B cell (primary cell): ENCODE data around the gene RHOU.

Experiments
- EZH2 ChIP-seq: IDR thresholded peaks from 2 replicates; pipeline ENCODE4 v1.6.1; 2012; ENCODE audit warnings: borderline replicate concordance, low read depth, mild to moderate bottlenecking, moderate library complexity, low read length; ENCODE audit not compliant: insufficient read depth, poor library complexity, severe bottlenecking
- TF ChIP-seq, protein P1 (sequence below): fragments of 200-600 bp; IDR thresholded peaks from one replicate; pipeline ENCODE4 v1.8.0; 2022; ENCODE audit warnings: antibody characterized with exemption, mild to moderate bottlenecking

- TF ChIP-seq, protein P1, sequence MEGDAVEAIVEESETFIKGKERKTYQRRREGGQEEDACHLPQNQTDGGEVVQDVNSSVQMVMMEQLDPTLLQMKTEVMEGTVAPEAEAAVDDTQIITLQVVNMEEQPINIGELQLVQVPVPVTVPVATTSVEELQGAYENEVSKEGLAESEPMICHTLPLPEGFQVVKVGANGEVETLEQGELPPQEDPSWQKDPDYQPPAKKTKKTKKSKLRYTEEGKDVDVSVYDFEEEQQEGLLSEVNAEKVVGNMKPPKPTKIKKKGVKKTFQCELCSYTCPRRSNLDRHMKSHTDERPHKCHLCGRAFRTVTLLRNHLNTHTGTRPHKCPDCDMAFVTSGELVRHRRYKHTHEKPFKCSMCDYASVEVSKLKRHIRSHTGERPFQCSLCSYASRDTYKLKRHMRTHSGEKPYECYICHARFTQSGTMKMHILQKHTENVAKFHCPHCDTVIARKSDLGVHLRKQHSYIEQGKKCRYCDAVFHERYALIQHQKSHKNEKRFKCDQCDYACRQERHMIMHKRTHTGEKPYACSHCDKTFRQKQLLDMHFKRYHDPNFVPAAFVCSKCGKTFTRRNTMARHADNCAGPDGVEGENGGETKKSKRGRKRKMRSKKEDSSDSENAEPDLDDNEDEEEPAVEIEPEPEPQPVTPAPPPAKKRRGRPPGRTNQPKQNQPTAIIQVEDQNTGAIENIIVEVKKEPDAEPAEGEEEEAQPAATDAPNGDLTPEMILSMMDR = no peak
- TF ChIP-seq EZH2 = no peak
These were observed 4.5 kb downstream of the RHOU start for GRCh38 chr1:228739826-228740225.
